SU-DHL-6 (cell line): ENCODE data around the gene HSPA1B.

Source experiments
- CTCF ChIP-seq: fragments of 200-600 bp; sonication (generic); IDR thresholded peaks from one replicate; pipeline ENCODE4 v1.5.1; 2017; ENCODE audit warnings: antibody characterized with exemption, mild to moderate bottlenecking, low read length, moderate library complexity; ENCODE audit not compliant: insufficient read depth, poor library complexity, severe bottlenecking
- EZH2phosphoT487 ChIP-seq: fragments of 200-600 bp; sonication (generic), shearing (Covaris generic); conservative IDR thresholded peaks from 2 replicates; pipeline ENCODE4 v1.6.1; 2018; ENCODE audit warnings: mild to moderate bottlenecking, antibody characterized with exemption, low read length, moderate library complexity, mixed read lengths

DNA sequence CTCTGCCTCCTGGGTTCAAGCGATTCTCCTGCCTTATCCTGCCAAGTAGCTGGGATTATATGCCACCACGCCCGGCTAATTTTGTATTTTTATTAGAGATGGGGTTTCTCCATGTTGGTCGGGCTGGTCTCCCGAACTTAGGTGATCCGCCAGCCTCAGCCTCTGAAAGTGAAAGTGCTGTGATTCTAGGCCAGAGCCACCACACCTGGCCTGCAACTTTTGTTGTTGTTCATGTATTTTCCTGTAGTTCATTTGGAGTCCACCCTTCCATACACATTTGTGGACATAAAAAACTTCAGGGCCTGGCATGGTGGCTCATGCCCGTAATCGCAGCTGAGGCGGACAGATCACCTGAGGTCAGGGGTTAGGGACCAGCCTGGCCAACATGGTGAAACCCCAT is 14.5 kb downstream of the HSPA1B start:
- TF ChIP-seq EZH2phosphoT487: no peak
- no peak for TF ChIP-seq CTCF
